HK-2 (cell line): ENCODE results near the gene PCDH12.

Experiments
- DNase-seq: peaks from one replicate; pipeline ENCODE4 v3.0.0-alpha.2; 2018; ENCODE audit not compliant: unreplicated experiment

Gene PCDH12

GRCh38 chr5:141958113-141958512 lies at the start of gene PCDH12:
Gene PCDH12 (minus strand): TSS chr5:141958202. CDS start chr5:141957851, 351 bp downstream.
- DNase-seq = no peak

DNA sequence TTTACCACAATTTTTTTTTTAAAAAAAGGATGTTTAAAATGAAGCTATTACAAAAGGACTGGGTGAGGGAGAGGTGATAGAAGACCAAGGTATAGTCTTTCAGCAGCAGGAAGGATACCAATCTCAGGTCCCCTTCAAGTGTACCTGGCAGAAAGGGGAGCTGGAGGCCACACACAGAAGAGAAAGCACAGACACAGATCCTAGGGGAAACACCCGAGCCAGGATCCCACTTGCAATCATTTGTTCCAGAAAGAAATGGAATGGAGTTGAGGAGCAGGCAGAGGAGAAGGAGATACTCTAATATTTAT lies 49.2 kb upstream of the PCDH12 start:
- no peak for DNase-seq

GRCh38 chr5:142006363-142007236 lies 48.6 kb upstream of the PCDH12 start:
- no peak for DNase-seq

DNA sequence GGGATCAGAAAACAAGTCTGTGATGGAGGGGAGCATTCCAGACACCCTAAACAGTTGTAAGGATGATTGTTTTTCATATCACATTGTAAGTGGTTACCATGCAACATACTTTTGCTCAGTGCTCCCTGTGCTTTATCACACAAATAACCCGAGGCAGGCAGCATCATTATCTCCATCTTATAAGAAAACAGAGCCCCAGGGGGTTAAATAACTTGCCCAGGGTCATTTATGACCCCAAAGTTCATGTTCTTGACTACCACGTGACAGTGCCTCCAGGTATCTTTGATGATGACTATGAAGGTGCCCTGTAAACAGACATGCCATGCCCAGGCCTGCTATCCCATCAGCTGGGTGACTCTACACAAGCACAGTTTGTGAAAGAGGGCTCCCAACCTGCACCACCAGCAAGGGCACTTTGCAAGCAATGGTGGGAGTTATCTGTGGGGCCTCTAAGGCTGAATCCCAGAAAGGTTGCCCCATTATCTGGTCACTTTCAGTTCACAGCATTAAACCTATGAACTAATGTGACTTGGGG lies 45.3 kb upstream of the PCDH12 start:
- DNase-seq = no peak

- DNase-seq = no peak
These were observed 42.9 kb upstream of the PCDH12 start for GRCh38 chr5:142000704-142001484.

GRCh38 chr5:142000173-142000572 lies 42.2 kb upstream of the PCDH12 start:
- no peak for DNase-seq

GRCh38 chr5:141997358-141997960 lies 39.5 kb upstream of the PCDH12 start:
- DNase-seq = no peak

- no peak for DNase-seq
These were observed 37.7 kb upstream of the PCDH12 start for GRCh38 chr5:141995656-141996055.

- no peak for DNase-seq
These were observed 36.6 kb upstream of the PCDH12 start for GRCh38 chr5:141994511-141995136.

DNA sequence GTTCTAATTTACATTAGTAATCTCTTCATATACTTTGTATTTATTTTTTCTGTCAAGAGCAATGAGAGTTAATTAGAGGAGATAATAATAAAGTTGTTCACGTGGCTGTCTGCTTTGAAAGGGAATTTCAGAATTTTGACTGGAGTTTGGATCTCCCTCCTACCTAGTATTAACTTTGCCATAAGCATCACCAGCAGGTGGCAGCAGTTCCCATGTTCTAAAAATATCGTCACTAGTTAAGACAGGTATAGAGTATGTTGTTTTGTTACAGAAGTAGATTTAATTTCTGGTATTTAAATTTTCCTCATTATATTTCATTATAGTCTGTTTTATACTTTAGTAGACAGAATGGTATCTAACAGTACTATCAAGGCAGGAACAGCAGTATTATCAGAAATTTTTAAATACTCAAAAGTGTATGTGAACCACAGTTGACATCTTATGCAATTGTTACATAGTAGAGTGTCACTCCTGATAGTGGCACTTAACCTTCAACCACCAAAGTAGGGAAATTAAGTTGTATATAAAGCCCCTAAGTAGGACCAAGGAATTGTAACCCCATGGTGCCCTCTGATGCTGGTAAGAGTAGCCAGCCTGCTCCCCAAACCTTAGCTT lies 34.5 kb upstream of the PCDH12 start:
- DNase-seq = peak; percentile 32

DNA sequence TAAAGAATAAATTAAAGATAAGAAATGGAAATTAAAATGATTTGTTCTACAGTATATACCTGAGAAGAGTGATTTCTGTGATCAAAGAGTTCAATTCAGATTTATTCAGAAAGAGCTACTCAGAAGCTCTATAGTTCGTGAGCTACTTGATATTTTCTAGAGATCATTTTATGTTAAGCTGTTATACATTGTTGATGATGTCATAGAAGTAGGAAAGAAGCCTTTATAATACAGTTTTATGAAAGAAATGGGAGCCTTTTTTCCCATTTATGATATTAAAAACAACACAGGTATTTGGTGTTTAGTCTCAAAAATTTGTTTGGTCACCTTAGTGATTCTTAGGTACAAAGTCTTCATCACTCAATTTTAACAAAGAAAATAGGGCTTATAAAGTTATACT lies 31.7 kb upstream of the PCDH12 start:
- DNase-seq = no peak

GRCh38 chr5:141986072-141986471 lies 28.1 kb upstream of the PCDH12 start:
- no peak for DNase-seq

DNA sequence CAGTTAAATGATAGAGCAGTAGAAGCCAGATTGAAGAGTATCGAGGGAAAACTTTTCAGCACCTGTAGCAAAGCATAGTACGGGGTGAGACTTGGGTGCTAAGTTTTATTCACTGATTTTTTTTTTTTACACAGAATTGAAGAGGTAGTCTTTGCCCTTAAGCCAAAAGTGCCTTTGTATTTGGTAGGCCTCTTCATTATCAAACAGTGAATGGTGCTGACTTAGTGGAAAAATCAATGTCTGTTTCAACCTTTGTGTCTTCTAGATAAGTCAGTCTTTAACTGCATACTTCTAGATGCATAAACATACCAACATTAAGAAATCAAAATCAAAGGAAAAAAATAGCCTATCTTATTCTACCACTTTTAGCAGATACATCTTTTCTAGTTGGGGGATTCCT lies 24.6 kb upstream of the PCDH12 start:
- no peak for DNase-seq

DNA sequence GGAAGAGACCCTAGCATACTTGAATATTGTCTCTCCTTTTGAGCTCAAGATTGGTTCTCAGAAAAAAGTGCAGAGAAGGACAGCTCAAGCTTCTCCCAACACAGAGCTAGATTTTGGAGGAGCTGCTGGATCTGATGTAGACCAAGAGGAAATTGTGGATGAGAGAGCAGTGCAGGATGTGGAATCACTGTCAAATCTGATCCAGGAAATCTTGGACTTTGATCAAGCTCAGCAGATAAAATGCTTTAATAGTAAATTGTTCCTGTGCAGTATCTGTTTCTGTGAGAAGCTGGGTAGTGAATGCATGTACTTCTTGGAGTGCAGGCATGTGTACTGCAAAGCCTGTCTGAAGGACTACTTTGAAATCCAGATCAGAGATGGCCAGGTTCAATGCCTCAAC lies 20.4 kb upstream of the PCDH12 start:
- no peak for DNase-seq

DNA sequence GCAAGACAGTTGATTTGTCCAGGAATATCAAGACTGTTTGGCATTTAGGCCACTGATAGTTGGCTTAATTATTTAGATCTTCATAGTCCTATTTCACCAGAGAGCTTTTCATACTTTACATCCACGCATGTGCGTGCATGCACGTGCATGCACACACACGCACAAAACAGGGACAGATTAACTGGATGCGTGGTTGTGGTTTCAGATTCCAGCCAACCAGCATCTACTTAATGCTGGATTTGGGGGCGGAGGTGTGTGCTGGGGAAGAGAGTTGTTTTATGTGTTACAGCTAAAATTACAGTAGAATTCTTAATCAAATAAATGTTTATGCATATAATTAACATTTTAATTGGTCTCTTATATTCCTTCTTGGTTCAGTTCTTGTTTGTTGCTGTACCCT lies 18.2 kb upstream of the PCDH12 start:
- no peak for DNase-seq

GRCh38 chr5:141973871-141974595 lies 16.0 kb upstream of the PCDH12 start:
- DNase-seq = no peak

DNA sequence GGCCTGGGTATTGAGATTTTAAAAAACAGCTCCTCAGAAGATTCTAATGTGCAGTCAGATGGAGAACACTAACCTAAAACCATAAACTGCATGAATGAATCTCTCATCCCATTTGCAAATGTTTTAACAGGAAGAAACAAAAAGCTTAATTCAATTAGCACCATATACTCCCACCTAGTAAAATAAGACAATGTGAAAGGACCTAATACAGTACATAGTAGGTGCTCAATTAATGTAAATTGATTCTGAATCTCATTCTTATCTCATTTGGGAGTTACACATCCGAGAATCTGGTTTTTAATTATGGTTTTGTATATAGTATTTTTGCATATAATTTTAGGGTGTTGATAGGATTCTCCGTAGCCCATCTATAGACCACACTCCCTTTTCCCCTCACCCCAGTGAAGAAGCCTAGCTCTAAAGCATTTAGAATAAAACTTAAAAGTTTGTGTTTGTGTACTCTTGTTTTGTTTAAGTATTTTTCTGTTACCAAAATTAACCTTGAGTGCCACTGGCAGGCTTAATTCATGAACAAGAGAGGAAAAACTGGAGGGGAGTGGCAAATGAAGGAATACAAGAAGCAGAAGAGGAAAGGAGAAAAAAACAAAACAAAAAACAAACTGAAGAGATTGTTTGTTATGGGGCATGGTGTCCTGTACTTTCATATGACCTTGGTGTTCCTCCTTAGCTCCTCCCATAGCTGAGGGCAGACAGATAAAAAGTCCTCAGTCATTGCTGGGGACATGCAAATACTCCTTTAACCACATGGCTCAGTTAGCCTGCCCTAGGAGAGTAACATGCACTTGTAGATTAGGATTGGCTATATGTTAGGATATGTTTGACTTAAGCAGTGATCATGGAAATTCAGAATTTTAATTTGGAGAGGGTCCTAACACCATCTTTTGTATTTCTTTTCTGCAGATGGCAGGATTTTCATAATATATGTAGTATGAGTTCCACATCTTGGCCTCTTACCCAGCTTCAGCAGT lies 12.1 kb upstream of the PCDH12 start:
- DNase-seq = no peak

DNA sequence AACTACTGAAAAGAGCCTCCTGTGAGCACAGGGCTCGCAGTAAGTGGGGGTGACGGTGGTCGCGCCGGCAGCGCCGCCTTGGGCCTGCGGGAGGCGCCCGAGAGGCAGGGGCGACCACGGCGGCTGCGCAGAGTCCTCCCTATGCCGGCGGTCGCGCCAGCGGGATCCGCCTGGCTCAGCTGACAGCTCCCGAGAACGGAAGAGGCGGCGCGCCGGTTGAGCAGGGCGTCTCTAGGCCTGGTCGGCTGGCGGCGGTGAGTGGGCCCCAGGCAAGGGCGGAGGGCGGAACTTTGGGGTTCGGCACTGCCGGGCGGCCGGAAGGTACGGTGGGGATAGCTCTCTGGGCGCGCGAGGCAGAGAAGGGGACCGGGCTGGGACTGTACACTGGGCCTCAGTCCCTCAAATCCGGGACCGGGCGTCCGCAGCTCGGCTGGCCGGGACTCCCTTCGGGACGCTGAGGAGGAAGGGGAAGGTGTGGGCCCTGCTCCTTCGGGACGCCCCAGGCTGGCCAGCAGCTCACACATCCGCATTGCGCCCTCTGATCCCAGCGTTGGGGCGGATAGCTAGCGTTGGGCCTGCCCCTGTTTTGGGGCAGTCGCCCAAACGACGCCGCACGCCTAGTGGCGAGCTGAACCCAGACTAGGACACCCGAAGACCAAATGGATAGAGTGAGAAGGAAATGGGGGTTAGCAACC lies 11.1 kb upstream of the PCDH12 start, which contains the start of gene RNF14:
TSS of gene RNF14 (plus strand) at position 192 of the 695 bp plus-strand sequence. CDS start 4,484 bp downstream, outside the sequence.
- peak; percentile 89 for DNase-seq

- DNase-seq = no peak
These were observed 8.9 kb upstream of the PCDH12 start for GRCh38 chr5:141966963-141967333.
